ENCODE measurements around the gene FBP1. TPM values are rescaled to one million over a fixed set of nuclear protein-coding genes. Genes with fewer than 3 reads are reported as not detected.
"Not testable (repeated sequence)": the region's sequence is repeated elsewhere in the genome, so short reads cannot be mapped to it uniquely, and the experiment has no call there.

Gene FBP1
- total RNA-seq, 2 donors from 2014 or later, result 28.5 to 39.9 TPM

DNA sequence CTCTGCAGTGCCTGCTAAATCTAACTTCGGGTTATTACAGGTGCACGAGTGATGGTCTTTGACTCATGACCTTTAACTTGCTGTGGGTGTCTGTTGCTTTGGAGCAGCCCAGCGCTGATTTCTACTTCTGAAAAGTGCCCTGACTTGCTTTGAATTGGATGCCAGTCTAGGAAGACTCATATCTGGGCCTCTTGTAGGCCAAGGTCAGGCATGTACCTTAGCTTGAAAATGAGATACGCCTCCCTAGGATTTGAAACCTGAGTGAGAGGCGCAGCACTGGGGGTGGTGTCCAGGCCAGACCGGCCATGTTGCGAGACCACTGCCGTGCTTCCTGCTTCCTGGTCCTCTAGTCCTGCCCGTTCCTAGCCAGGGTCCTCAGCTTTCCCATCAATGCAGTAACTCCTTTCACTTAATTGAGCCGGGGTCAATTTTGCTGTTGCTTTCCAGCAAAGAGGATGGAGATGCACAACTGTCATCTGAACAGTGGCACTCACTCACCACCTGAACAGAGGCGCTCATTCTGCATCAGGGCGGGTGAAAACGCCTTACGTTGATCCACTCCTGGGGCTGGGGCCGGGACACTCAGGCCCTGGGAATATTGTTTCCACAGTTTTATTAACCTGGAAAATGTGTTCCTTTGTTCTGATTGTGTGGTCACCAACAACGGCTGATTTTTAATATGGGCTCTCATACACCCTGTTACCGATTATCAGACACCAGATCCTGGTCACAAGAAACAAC lies 70.2 kb downstream of the FBP1 start:
- DNase-seq, result no peak
- no peak overlapping the region for H3K4me3 ChIP-seq
- no peak for ATAC-seq
- H3K27me3 ChIP-seq, result no peaks in the 10 kb centered on the region
- no peaks in the 10 kb centered on the region for H3K9me3 ChIP-seq
- TF ChIP-seq, protein P1, sequence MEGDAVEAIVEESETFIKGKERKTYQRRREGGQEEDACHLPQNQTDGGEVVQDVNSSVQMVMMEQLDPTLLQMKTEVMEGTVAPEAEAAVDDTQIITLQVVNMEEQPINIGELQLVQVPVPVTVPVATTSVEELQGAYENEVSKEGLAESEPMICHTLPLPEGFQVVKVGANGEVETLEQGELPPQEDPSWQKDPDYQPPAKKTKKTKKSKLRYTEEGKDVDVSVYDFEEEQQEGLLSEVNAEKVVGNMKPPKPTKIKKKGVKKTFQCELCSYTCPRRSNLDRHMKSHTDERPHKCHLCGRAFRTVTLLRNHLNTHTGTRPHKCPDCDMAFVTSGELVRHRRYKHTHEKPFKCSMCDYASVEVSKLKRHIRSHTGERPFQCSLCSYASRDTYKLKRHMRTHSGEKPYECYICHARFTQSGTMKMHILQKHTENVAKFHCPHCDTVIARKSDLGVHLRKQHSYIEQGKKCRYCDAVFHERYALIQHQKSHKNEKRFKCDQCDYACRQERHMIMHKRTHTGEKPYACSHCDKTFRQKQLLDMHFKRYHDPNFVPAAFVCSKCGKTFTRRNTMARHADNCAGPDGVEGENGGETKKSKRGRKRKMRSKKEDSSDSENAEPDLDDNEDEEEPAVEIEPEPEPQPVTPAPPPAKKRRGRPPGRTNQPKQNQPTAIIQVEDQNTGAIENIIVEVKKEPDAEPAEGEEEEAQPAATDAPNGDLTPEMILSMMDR (IDR thresholded peaks at IDR 0.05), result no peak
- TF ChIP-seq POLR2A (IDR thresholded peaks at IDR 0.05), result no peak
- WGBS, 2 donors, result 86 to 92% methylated on average over 17 of the region's 17 CpGs
- intact Hi-C loops (cut with DNase I), result no loop called here
- H3K4me1 ChIP-seq, result no peaks in the 10 kb centered on the region
- no peak overlapping the region for H3K27ac ChIP-seq
- H3K36me3 ChIP-seq (replicated peaks in 1 of 2; ENCODE audit: insufficient read depth in 1 of 2, low read depth in 2 of 2), result no peaks in the 10 kb centered on the region

DNA sequence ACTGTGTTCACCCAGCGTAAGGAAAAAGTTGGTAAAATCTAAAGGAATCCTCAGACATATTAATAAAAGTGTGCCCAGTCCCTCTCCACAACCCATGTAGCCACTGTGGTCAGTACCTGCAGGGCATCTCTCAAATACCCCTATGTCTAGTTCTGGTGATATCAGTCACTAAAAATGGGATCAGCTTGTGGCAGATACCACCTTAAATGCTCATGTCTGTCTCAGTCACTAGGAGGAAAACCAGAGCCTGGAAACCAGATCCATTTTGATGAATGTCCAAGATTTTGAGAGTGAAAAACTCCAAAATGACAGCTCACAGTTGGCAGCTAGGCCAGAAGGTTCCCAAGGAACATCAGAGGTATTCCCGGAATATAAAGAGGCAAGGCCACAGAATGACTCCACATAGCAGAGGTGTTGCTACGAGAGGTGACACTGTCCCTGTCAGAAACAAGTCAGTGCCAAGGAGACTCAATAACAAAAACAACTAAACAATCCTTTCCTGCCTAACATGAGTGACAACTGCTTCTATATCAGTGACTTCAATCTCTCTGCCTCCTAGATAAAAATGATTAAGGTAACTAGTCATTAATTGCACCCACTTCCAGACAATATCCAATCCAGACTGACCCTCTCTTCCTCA lies 70.9 kb downstream of the FBP1 start:
- H3K27ac ChIP-seq, result no peak overlapping the region
- ATAC-seq, result no peak
- intact Hi-C loops (cut with DNase I), result no loop called here

DNA sequence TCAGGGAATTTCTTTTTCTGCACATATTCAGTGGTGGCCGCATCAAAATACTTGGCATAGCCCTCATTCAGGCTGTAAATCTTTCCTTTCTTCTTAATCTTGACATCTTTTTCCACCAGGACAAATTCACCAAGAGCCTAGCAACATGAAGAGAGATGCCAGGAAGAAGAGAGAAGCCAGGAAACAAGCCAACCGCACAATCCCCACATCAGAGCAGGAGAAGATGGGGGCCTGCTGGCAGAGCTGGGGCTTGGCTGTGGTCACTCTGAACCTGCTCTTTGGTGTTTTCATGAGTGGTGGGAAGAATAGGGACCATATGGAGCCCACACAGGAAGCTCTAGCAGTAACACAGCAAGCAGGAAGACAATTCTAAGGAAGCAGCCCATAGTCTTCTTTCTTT lies 72.0 kb downstream of the FBP1 start:
- no peaks in the 10 kb centered on the region for H3K27me3 ChIP-seq
- DNase-seq, result no peak
- H3K9me3 ChIP-seq, result no peaks in the 10 kb centered on the region
- 85 to 97% methylated on average over 2 of the region's 2 CpGs for WGBS, 2 donors
- H3K4me3 ChIP-seq, result no peak overlapping the region
- no peaks in the 10 kb centered on the region for H3K36me3 ChIP-seq (replicated peaks in 1 of 2; ENCODE audit: insufficient read depth in 1 of 2, low read depth in 2 of 2)
- no peak for ATAC-seq
- intact Hi-C loops (cut with DNase I), result no loop called here
- H3K4me1 ChIP-seq, result no peaks in the 10 kb centered on the region
- TF ChIP-seq, protein P1 (IDR thresholded peaks at IDR 0.05), result no peak
- no peak for TF ChIP-seq POLR2A (IDR thresholded peaks at IDR 0.05)
- H3K27ac ChIP-seq, result no peak overlapping the region

More for the DNA sequence above, 70.9 kb downstream of the FBP1 start:
- no peak for DNase-seq
- no peak overlapping the region for H3K4me3 ChIP-seq
- no peaks in the 10 kb centered on the region for H3K4me1 ChIP-seq
- no peaks in the 10 kb centered on the region for H3K27me3 ChIP-seq
- WGBS, 2 donors, result 89 to 93% methylated on average over 3 of the region's 3 CpGs
- no peaks in the 10 kb centered on the region for H3K9me3 ChIP-seq
- TF ChIP-seq, protein P1 (IDR thresholded peaks at IDR 0.05), result no peak
- no peak for TF ChIP-seq POLR2A (IDR thresholded peaks at IDR 0.05)
- no peaks in the 10 kb centered on the region for H3K36me3 ChIP-seq (replicated peaks in 1 of 2; ENCODE audit: insufficient read depth in 1 of 2, low read depth in 2 of 2)

DNA sequence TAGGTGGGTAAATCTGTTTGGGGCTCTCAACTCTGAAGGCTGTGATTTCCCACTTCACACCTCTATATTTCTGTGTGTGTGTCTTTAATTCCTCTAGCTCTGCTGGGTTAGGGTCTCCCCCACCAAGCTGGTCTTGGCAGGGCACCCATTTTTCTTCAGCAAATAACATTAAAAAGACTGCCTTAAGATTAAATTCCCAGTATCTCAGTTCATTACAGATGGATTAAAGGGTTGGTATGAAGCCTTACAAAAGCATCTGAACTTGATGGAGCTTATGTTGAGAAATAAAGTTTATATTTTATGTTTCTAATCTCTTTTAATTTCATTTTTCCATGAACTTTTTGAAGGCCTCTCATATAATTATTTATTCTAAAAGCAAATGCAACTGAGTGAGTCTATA lies 72.8 kb downstream of the FBP1 start:
- no peaks in the 10 kb centered on the region for H3K4me1 ChIP-seq
- TF ChIP-seq, protein P1 (IDR thresholded peaks at IDR 0.05), result no peak
- TF ChIP-seq POLR2A (IDR thresholded peaks at IDR 0.05), result no peak
- no peak overlapping the region for H3K4me3 ChIP-seq
- ATAC-seq (no peak), DNase-seq (no peak)
- H3K27me3 ChIP-seq, result no peaks in the 10 kb centered on the region
- H3K9me3 ChIP-seq, result no peaks in the 10 kb centered on the region
- H3K27ac ChIP-seq, result no peak overlapping the region
- H3K36me3 ChIP-seq (replicated peaks in 1 of 2; ENCODE audit: insufficient read depth in 1 of 2, low read depth in 2 of 2), result no peaks in the 10 kb centered on the region
- intact Hi-C loops (cut with DNase I), result no loop called here

DNA sequence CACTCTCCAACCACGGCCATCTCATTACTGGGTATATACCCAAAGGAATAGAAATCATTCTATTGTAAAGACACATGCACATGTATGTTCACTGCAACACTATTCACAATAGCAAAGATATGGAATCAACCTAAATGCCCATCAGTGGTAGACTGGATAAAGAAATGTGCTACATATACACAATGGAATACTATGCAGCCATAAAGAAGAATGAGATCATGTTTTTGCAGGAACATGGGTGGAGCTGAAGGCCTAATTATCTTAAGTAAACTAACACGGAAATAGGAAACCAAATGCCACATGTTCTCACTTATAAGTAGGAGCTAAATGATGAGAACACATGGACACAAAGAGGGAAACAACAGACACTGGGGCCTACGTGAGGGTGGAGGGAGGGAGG lies 75.0 kb downstream of the FBP1 start:
- H3K27me3 ChIP-seq; intact Hi-C loops (cut with DNase I); H3K36me3 ChIP-seq (replicated peaks in 1 of 2; ENCODE audit: insufficient read depth in 1 of 2, low read depth in 2 of 2); H3K9me3 ChIP-seq; ATAC-seq; H3K27ac ChIP-seq; H3K4me1 ChIP-seq; DNase-seq; H3K4me3 ChIP-seq: not testable (repeated sequence)
- 57 to 59% methylated on average over 3 of the region's 3 CpGs for WGBS, 2 donors

All from body of pancreas (tissue), 4 donors.